Amniotic stem cell (primary cell): ENCODE data around the gene NAMPT.
"Not testable (repeated sequence)": the region's sequence is repeated elsewhere in the genome, so short reads cannot be mapped to it uniquely, and the experiment has no call there.

ENCODE experiments used
- DNase-seq: peaks from one replicate; lab custom pipeline; 2025; lab: John Stamatoyannopoulos, UW

The NAMPT gene

GRCh38 chr7:106304568-106304967, 19.8 kb upstream of the NAMPT start:
- DNase-seq, result no peak

- not testable (repeated sequence) for DNase-seq
Observed at GRCh38 chr7:106298631-106299030, 13.8 kb upstream of the NAMPT start.

GRCh38 chr7:106298155-106298554, 13.4 kb upstream of the NAMPT start:
- not testable (repeated sequence) for DNase-seq

GRCh38 chr7:106294334-106294733, 9.6 kb upstream of the NAMPT start:
- DNase-seq, result no peak

- no peak for DNase-seq
Observed at GRCh38 chr7:106291247-106291646, 6.5 kb upstream of the NAMPT start.

GRCh38 chr7:106290319-106290718, 5.5 kb upstream of the NAMPT start:
- no peak for DNase-seq

- no peak for DNase-seq
Observed at GRCh38 chr7:106289848-106290247, 5.1 kb upstream of the NAMPT start.

GRCh38 chr7:106288263-106288662, 3.5 kb upstream of the NAMPT start:
- no peak for DNase-seq

GRCh38 chr7:106287786-106288185, 3.0 kb upstream of the NAMPT start:
- no peak for DNase-seq

- no peak for DNase-seq
Observed at GRCh38 chr7:106285855-106286492, 1.2 kb upstream of the NAMPT start.

GRCh38 chr7:106285051-106285854, 470 bp upstream of the NAMPT start:
- peak; percentile 99 for DNase-seq

- DNase-seq, result peak; percentile 39
Observed at GRCh38 chr7:106283831-106284713, 711 bp downstream of the NAMPT start.

GRCh38 chr7:106283501-106283830, 1.3 kb downstream of the NAMPT start:
- DNase-seq, result no peak

- DNase-seq, result no peak
Observed at GRCh38 chr7:106282852-106283251, 1.9 kb downstream of the NAMPT start.

GRCh38 chr7:106282390-106282789, 2.4 kb downstream of the NAMPT start:
- no peak for DNase-seq

- DNase-seq, result no peak
Observed at GRCh38 chr7:106281585-106282318, 3.0 kb downstream of the NAMPT start.

- DNase-seq, result no peak
Observed at GRCh38 chr7:106281127-106281526, 3.7 kb downstream of the NAMPT start.

GRCh38 chr7:106279425-106280197, 5.2 kb downstream of the NAMPT start:
- DNase-seq, result no peak

- DNase-seq, result no peak
Observed at GRCh38 chr7:106278695-106279094, 6.1 kb downstream of the NAMPT start.

- DNase-seq, result no peak
Observed at GRCh38 chr7:106277976-106278375, 6.8 kb downstream of the NAMPT start.

GRCh38 chr7:106276513-106276912, 8.3 kb downstream of the NAMPT start:
- DNase-seq, result no peak
